ENCODE data around the gene KAZN.
"Not testable (repeated sequence)": the region's sequence is repeated elsewhere in the genome, so short reads cannot be mapped to it uniquely, and the experiment has no call there.

The KAZN gene

GRCh38 chr1:15027515-15027986 is 429.1 kb downstream of the KAZN start:
- FAIRE-seq, result no peak

GRCh38 chr1:15028102-15028501 is 429.6 kb downstream of the KAZN start:
- FAIRE-seq, result no peak

DNA sequence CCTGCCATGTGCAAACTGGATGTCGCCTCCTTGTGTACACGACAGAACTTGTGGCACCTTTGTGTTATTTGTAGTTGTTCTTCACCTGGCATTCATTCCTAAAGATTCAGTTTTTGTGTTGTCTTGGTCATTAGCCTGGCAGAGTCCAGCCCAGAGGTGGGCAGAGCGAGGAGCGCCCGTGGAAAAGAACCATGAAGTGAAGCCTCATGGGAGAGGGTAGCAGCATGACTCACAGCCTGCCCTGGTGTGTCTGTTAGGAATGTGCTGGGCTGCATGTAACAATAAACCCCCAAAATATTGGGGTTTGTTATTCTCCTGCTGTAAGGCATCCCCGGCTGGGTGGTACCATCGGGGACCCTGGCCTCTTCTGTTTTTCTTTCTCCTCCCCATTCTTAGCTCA is 430.1 kb downstream of the KAZN start:
- no peak for FAIRE-seq

- no peak for FAIRE-seq
Measured at GRCh38 chr1:15029036-15029435, 430.6 kb downstream of the KAZN start.

DNA sequence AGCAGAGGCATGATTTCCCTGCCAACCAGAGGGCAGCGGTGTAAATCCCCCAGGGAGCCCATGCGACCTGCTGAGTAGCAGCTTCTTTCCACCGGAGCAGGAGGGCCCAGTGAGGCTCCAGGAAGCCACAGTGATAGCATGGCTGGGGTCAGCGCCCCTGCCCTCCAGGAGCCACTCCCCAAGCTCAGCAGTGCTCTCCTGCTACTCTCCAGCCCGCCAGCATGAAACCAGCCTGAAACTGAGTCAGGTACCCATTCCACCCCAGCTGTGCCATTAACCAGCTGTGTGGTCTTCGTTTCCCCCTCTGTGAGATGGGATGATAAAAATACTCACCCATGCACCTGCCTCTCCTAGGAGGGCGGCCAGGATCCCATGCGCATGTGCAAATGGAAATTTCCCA is 431.3 kb downstream of the KAZN start:
- no peak for FAIRE-seq

GRCh38 chr1:15031251-15031933 is 432.9 kb downstream of the KAZN start:
- FAIRE-seq, result no peak

- no peak for FAIRE-seq
Measured at GRCh38 chr1:15033264-15033663, 434.8 kb downstream of the KAZN start.

DNA sequence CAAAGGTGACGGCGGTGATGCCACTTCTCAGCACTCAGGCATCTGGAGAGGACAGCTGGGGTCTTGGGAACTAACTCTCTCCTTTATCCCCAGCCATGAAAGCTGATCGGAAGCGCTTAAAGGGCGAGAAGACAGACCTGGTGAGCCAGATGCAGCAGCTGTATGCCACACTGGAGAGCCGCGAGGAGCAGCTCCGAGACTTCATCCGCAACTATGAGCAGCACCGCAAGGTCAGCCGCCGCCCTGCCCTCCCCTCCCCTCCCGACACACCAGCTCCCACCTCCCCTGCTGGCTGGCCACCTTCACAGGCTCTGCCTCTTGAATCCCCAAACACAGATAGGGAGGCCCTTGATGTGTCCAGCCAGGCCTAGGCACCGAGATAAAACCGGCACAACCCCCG is 436.2 kb downstream of the KAZN start:
- no peak for FAIRE-seq

DNA sequence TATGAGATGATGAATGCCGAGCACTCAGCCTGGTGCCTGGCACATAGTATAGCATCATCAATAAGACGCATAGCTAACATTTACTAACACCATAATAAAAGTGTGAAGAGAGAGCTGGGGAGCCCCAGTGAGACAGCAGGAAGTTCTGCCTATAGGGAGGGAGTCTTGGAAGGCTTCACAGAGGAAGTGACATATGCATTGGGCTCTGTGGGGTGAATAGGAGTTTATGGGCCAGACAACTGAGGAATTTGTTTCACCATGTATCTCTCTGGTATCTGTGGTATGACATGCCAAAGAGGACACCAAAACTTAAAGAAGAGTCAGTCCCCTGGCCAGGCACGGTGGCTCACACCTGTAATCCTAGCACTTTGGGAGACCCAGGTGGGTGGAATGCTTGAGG is 436.8 kb downstream of the KAZN start:
- no peak for FAIRE-seq

GRCh38 chr1:15036101-15036500 is 437.6 kb downstream of the KAZN start:
- FAIRE-seq, result no peak

- peak; percentile 95 for FAIRE-seq
Measured at GRCh38 chr1:15038232-15039016, 439.9 kb downstream of the KAZN start.

GRCh38 chr1:15039017-15039648 is 440.6 kb downstream of the KAZN start:
- no peak for FAIRE-seq

- no peak for FAIRE-seq
Measured at GRCh38 chr1:15039901-15040300, 441.4 kb downstream of the KAZN start.

DNA sequence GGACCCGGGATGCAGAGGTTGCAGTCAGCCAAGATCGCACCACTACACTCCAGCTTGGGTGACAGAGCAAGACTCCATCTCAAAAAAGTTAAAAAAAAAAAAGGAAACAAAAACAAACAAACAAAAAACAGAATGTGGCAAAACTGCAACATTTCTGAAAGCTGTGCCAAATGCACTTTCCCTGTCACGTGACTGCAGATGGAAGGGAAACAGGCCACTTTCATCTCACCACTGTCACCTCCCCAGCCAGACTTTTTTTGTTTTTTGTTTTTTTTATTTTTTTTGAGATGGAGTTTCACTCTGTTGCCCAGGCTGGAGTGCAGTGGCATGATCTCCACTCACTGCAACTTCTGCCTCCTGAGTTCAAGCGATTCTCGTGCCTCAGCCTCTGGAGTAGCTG is 442.2 kb downstream of the KAZN start:
- FAIRE-seq, result not testable (repeated sequence)

DNA sequence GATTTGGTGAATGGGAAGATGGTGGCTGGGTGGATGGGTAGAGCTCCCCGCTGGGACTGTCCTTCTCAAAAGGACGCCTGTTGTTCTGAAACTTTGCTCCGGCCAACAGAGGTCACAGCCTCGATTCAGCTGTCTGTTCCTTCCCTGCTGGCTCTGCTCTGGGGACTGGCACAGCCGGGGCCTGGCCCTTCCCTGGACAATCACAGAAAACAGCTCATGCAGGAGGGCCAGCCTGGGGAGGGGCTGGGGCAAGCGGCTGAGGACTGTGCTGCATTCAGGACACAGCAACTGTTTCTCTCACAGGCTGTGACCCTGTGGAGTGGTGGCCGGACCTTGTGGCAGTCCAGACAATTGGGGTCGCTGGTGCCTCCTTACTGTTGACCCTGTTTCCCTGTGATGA is 444.4 kb downstream of the KAZN start:
- no peak for FAIRE-seq

DNA sequence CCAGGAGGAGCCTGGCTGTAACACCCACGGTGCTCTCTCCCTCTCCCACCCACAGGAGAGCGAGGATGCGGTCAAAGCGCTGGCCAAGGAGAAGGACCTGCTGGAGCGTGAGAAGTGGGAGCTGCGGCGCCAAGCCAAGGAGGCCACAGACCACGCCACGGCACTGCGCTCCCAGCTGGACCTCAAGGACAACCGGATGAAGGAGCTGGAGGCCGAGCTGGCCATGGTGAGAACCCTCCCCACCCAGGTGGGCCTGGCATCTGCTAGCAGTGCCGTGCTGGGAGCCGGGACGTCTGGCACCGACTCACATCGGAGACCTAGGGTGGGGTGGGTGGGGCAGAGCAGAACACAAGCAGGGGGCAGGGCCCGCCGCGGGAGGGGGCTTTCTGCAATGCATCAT is 445.4 kb downstream of the KAZN start:
- FAIRE-seq, result no peak

DNA sequence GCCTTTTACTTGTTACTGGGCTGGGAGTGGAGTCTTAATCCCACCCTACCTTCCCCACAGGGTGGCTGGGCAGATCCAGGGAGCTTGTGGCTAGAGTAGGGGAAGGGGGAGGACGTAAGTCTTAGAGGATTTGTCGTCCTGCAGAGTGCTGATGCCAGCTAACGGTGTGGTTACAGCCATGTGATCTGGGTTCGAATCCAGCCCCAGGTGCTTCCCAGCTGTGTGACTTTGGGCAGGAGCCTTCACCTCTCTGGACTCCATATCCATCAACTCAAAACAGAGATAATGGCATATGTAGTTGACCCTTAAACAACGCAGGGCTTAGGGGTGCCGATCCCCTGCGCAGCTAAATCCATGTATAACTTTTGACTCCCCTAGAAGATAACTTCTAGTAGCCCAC is 446.6 kb downstream of the KAZN start:
- no peak for FAIRE-seq

DNA sequence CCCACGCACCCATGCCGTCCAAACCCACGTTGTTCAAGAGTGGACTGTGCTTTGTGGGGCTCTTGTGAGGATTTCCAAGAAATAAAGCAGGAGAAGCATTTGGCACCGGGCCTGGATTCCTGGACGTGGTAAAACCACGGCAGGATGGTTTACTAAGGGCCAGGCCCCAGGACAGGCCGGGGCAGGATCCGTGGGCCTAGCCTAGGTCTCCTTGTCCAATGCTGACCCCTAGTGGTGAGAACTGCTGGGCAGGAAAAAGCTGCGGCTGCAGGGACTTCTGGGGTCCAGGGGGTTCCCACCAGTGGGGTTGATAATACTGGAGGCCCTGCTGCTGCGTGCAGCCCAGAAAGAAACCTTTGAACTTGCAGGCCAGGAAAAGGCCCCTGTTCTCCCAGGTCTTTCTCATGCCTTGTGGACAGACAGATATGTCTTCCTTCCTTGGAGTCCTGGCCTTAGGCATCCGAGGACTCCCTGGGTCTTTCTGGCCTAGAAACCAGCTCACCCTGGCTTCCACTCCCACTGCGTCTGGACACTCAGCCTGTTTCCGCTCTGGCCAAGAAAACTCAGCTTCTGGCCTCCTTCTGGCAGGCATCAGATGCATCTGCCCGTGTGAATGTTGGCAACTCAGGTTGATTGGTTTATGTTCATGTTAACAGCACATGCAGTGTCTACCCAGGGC is 448.1 kb downstream of the KAZN start:
- FAIRE-seq, result peak; percentile 23

GRCh38 chr1:15047237-15047636 is 448.8 kb downstream of the KAZN start:
- no peak for FAIRE-seq

DNA sequence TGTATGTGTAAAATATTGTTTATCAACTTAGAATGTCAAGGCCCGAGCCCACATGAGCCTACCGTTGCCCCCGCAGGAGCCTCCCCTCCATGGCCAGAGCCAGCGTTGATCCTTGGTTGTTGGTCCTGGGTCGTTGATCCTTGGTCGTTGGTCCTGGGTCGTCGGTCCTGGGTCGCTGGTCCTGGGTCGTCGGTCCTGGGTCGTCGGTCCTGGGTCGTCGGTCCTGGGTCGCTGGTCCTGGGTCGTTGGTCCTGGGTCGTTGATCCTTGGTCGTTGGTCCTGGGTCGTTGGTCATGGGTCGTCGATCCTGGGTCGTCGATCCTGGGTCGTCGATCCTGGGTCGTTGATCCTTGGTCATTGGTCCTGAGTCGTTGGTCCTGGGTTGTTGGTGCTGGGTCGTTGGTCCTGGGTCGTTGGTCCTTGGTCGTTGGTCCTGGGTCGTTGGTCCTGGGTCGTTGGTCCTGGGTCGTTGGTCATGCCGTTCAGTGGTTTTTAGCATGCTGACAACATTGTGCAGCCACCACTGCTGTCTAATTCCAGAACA is 450.0 kb downstream of the KAZN start:
- no peak for FAIRE-seq

DNA sequence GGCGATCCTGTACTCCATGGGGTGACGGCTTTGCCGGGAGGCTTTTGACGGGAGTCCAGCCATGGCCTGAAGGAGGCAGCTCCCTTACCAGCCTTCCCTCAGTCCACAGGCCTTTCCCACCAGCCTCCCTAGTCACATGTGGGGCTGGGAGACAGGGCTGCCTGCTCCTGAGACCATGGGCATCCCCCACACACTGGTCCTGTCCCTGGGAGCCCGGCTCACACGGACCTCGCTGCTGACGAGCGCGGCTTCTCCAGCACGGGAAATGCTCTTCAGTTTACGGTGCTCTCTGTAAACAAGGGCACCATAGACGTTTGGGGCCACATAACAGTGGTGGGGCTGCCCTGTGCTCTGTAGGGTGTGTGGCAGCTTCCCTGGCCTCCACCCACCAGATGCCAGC is 450.6 kb downstream of the KAZN start:
- FAIRE-seq, result no peak

DNA sequence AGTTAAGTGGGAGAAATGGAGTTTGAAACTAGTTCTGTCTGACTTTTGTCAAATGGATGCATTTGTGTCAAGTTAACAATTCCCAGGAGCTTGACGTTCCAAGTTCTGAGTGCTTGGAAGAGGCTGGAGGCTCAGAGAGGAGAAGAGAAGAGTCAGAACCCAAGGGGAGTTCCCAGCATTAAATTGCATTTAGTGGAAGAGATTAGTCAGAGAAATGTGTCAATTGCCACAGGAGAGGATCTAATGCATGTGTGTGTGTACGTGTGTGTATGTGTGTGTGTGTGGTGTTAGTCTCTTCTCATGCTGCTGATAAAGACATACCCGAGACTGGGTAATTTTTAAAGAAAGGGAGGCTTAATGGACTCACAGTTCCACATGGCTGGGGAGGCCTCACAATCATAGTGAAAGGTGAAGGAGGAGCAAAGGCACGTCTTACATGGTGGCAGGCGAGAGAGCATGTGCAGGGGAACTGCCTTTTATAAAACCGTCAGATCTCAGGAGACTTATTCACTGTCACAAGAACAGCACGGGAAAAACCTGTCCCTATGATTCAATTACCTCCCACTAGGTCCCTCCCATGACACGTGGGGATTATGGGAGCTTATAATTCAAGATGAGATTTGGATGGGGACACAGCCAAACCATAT is 453.5 kb downstream of the KAZN start:
- no peak for FAIRE-seq

DNA sequence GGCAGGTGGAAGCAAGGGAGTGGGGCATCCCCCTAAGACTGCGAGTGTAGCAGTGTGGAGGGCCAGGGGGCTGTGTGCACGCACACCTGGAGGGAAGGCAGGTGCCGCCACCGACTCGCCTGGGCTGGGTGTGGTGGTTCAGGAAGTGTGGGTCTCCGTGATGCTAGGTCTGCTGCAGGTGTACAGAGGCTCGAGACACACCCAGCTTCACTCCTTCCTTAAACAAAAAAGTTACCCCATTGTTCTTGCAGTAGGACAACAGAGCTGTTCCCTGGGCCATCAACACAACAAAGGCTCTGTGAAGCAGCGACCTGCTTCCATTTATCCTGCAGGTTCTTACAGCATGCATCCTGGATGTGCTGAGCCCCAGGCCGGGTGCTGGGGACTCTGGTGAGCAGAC is 454.7 kb downstream of the KAZN start:
- no peak for FAIRE-seq
